ENCODE results near the gene ZNF385B. TPM values are rescaled to one million over a fixed set of nuclear protein-coding genes. Genes with fewer than 3 reads are reported as not detected.

Gene ZNF385B
- total and polyA plus RNA-seq, 9 donors, result 3.9 to 17.1 (median 12.5) TPM

GRCh38 chr2:179726461-179727180 is 134.8 kb downstream of the ZNF385B start:
- no peaks in the 10 kb centered on the region for H3K27me3 ChIP-seq (ENCODE audit: control insufficient read depth, insufficient read depth, low read length)
- no peak overlapping the region for H3K27ac ChIP-seq (ENCODE audit: low read length)
- no peak overlapping the region for H3K4me3 ChIP-seq (ENCODE audit: low read length)
- WGBS (ENCODE audit: insufficient coverage), result no CpG with 5 or more reads among the region's 5 CpGs
- no peaks in the 10 kb centered on the region for H3K9me3 ChIP-seq (replicated peaks; ENCODE audit: control insufficient read depth, low read depth, low read length)
- H3K4me1 ChIP-seq (ENCODE audit: control insufficient read depth, insufficient read depth, low read length), result no peaks in the 10 kb centered on the region
- no peaks in the 10 kb centered on the region for H3K36me3 ChIP-seq (ENCODE audit: control insufficient read depth, insufficient read depth, low read length)
- DNase-seq, result no peak

GRCh38 chr2:179724403-179724802 is 137.0 kb downstream of the ZNF385B start:
- Histone ChIP-seq H3K27ac (ENCODE audit: low read length) (no peak overlapping the region), H3K4me3 (ENCODE audit: low read length) (no peak overlapping the region), H3K36me3 (ENCODE audit: control insufficient read depth, insufficient read depth, low read length) (no peaks in the 10 kb centered on the region), H3K9me3 (replicated peaks; ENCODE audit: control insufficient read depth, low read depth, low read length) (no peaks in the 10 kb centered on the region), H3K27me3 (ENCODE audit: control insufficient read depth, insufficient read depth, low read length) (no peaks in the 10 kb centered on the region), H3K4me1 (ENCODE audit: control insufficient read depth, insufficient read depth, low read length) (no peaks in the 10 kb centered on the region)
- no peak for DNase-seq

DNA sequence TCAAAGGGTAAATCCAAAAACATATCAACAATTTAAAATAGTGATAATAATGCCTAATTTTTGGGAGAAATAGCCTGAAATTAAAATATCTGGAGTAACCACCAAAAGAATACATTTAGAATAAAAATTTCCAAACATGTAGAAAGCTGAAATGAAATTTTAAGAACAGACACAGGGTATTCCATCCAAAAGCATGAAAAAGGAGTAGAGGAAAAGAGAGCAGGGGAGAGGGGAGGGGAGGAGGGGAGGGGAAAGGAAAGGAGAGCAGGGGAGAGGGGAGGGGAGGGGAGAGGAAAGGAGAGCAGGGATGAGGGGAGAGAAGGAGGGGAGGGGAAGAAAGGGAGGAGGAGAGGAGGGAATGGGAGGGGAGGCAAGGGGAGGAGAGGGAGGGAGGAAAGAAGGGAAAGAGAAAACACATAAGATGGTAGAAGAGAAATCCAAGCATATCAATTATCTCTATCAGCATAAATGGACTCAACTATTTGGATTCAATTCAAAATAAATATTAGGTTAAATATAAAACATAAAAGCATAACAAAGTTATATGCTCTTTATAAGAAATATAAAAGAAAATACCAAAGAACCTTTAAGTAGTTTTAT is 141.1 kb downstream of the ZNF385B start:
- Histone ChIP-seq H3K27ac (ENCODE audit: low read length) (no peak overlapping the region), H3K4me1 (ENCODE audit: control insufficient read depth, insufficient read depth, low read length) (no peaks in the 10 kb centered on the region), H3K36me3 (ENCODE audit: control insufficient read depth, insufficient read depth, low read length) (no peaks in the 10 kb centered on the region), H3K4me3 (ENCODE audit: low read length) (no peak overlapping the region), H3K27me3 (ENCODE audit: control insufficient read depth, insufficient read depth, low read length) (no peaks in the 10 kb centered on the region), H3K9me3 (replicated peaks; ENCODE audit: control insufficient read depth, low read depth, low read length) (no peaks in the 10 kb centered on the region)
- no peak for DNase-seq

GRCh38 chr2:179715871-179716270 is 145.5 kb downstream of the ZNF385B start:
- no peak overlapping the region for H3K27ac ChIP-seq (ENCODE audit: low read length)

DNA sequence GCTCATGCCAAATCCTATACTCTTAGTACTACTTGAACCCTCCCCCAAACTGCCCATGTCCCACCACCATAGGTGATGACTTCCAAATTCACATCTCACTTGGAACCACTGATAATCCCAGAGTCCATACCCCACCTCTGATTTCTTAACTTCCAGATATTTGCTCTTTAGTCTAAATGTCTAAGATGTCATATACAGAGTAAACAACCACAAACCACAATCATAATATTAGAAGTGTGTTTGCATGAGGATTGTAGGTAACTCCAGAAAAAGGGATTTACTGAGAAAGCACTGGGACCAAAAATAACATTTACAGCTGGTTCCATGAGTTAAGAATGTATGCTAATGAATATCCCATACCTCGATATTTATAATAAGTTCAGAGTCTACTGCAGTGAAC is 146.2 kb downstream of the ZNF385B start:
- Histone ChIP-seq H3K4me3 (ENCODE audit: low read length) (no peak overlapping the region), H3K9me3 (replicated peaks; ENCODE audit: control insufficient read depth, low read depth, low read length) (no peaks in the 10 kb centered on the region), H3K27me3 (ENCODE audit: control insufficient read depth, insufficient read depth, low read length) (no peaks in the 10 kb centered on the region), H3K36me3 (ENCODE audit: control insufficient read depth, insufficient read depth, low read length) (no peaks in the 10 kb centered on the region), H3K4me1 (ENCODE audit: control insufficient read depth, insufficient read depth, low read length) (no peaks in the 10 kb centered on the region), H3K27ac (ENCODE audit: low read length) (no peak overlapping the region)
- no peak for DNase-seq
- no CpG with 5 or more reads among the region's 1 CpG for WGBS (ENCODE audit: insufficient coverage)

More at GRCh38 chr2:179715871-179716270, 145.5 kb downstream of the ZNF385B start:
- Histone ChIP-seq H3K4me1 (ENCODE audit: control insufficient read depth, insufficient read depth, low read length) (no peaks in the 10 kb centered on the region), H3K36me3 (ENCODE audit: control insufficient read depth, insufficient read depth, low read length) (no peaks in the 10 kb centered on the region), H3K4me3 (ENCODE audit: low read length) (no peak overlapping the region), H3K9me3 (replicated peaks; ENCODE audit: control insufficient read depth, low read depth, low read length) (no peaks in the 10 kb centered on the region), H3K27me3 (ENCODE audit: control insufficient read depth, insufficient read depth, low read length) (no peaks in the 10 kb centered on the region)
- no peak for DNase-seq
- no CpG with 5 or more reads among the region's 1 CpG for WGBS (ENCODE audit: insufficient coverage)

DNA sequence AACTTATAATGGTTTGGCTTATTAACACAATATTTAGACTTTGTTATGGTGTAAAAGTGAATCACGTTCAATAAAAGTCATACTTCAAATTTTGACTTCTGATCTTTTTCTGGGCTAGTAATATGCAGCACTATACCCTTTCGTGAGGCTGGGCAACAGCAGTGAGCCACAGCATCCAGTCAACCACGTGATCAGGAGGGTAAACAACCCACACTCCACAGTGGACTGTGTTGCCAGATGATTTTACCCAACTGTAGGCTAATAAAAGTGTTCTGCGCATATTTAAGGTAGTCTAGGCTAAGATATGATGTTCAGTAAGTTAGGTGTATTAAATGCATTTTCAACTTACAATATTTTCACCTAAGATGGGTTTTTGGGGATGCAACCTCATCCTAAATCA is 148.6 kb downstream of the ZNF385B start:
- Histone ChIP-seq H3K27me3 (ENCODE audit: control insufficient read depth, insufficient read depth, low read length) (no peaks in the 10 kb centered on the region), H3K27ac (ENCODE audit: low read length) (no peak overlapping the region), H3K4me1 (ENCODE audit: control insufficient read depth, insufficient read depth, low read length) (no peaks in the 10 kb centered on the region), H3K9me3 (replicated peaks; ENCODE audit: control insufficient read depth, low read depth, low read length) (no peaks in the 10 kb centered on the region), H3K4me3 (ENCODE audit: low read length) (no peak overlapping the region), H3K36me3 (ENCODE audit: control insufficient read depth, insufficient read depth, low read length) (no peaks in the 10 kb centered on the region)
- DNase-seq, result no peak
- WGBS (ENCODE audit: insufficient coverage), result no CpG with 5 or more reads among the region's 4 CpGs

- H3K4me3 ChIP-seq (ENCODE audit: low read length), result no peak overlapping the region
- no peaks in the 10 kb centered on the region for H3K27me3 ChIP-seq (ENCODE audit: control insufficient read depth, insufficient read depth, low read length)
- H3K4me1 ChIP-seq (ENCODE audit: control insufficient read depth, insufficient read depth, low read length), result no peaks in the 10 kb centered on the region
- no peaks in the 10 kb centered on the region for H3K9me3 ChIP-seq (replicated peaks; ENCODE audit: control insufficient read depth, low read depth, low read length)
- WGBS (ENCODE audit: insufficient coverage), result 78% methylated on average over 3 of the region's 4 CpGs
- H3K36me3 ChIP-seq (ENCODE audit: control insufficient read depth, insufficient read depth, low read length), result no peaks in the 10 kb centered on the region
- no peak overlapping the region for H3K27ac ChIP-seq (ENCODE audit: low read length)
- DNase-seq, result peak; percentile 1
Measured at GRCh38 chr2:179711375-179711774, 150.0 kb downstream of the ZNF385B start.

- WGBS (ENCODE audit: insufficient coverage), result no CpG with 5 or more reads among the region's 1 CpG
- H3K4me1 ChIP-seq (ENCODE audit: control insufficient read depth, insufficient read depth, low read length), result no peaks in the 10 kb centered on the region
- H3K4me3 ChIP-seq (ENCODE audit: low read length), result no peak overlapping the region
- no peaks in the 10 kb centered on the region for H3K9me3 ChIP-seq (replicated peaks; ENCODE audit: control insufficient read depth, low read depth, low read length)
- DNase-seq, result no peak
- H3K36me3 ChIP-seq (ENCODE audit: control insufficient read depth, insufficient read depth, low read length), result no peaks in the 10 kb centered on the region
- no peak overlapping the region for H3K27ac ChIP-seq (ENCODE audit: low read length)
- no peaks in the 10 kb centered on the region for H3K27me3 ChIP-seq (ENCODE audit: control insufficient read depth, insufficient read depth, low read length)
Measured at GRCh38 chr2:179703702-179704101, 157.7 kb downstream of the ZNF385B start.

- H3K36me3 ChIP-seq (ENCODE audit: control insufficient read depth, insufficient read depth, low read length), result no peaks in the 10 kb centered on the region
- H3K9me3 ChIP-seq (replicated peaks; ENCODE audit: control insufficient read depth, low read depth, low read length), result no peaks in the 10 kb centered on the region
- DNase-seq, result no peak
- no peaks in the 10 kb centered on the region for H3K27me3 ChIP-seq (ENCODE audit: control insufficient read depth, insufficient read depth, low read length)
- no peaks in the 10 kb centered on the region for H3K4me1 ChIP-seq (ENCODE audit: control insufficient read depth, insufficient read depth, low read length)
- H3K4me3 ChIP-seq (ENCODE audit: low read length), result no peak overlapping the region
- 73% methylated on average over 1 of the region's 1 CpG for WGBS (ENCODE audit: insufficient coverage)
- no peak overlapping the region for H3K27ac ChIP-seq (ENCODE audit: low read length)
Measured at GRCh38 chr2:179702912-179703311, 158.5 kb downstream of the ZNF385B start.

DNA sequence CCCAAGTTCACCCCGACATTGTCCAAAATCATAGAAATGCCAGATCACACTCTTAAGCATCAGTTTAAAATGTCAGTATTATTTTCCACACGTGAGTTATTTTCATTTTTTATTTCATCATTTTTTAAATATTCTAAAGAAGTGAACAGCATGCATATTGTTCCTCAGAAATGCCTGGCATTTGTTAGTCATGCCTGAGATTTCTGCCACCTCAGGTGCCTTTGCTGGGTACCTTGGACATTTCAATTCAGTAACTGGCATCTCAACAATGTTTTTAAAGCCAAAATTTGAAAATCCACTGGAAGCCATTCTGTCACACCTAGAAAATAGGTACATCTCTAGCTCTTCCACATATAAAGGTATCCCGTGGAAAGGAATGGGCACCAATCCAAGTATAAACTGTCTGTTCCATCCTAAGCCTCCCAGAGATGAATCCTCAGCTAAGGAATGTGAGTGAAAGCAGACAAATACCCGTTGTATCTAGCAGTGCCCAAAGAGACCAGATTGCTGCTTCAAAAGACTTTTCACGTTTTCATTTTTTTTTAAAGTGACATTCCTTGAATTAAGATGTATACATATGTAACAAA is 159.8 kb downstream of the ZNF385B start:
- no CpG with 5 or more reads among the region's 5 CpGs for WGBS (ENCODE audit: insufficient coverage)
- Histone ChIP-seq H3K36me3 (ENCODE audit: control insufficient read depth, insufficient read depth, low read length) (no peaks in the 10 kb centered on the region), H3K9me3 (replicated peaks; ENCODE audit: control insufficient read depth, low read depth, low read length) (no peaks in the 10 kb centered on the region), H3K27ac (ENCODE audit: low read length) (no peak overlapping the region), H3K4me3 (ENCODE audit: low read length) (no peak overlapping the region), H3K27me3 (ENCODE audit: control insufficient read depth, insufficient read depth, low read length) (no peaks in the 10 kb centered on the region), H3K4me1 (ENCODE audit: control insufficient read depth, insufficient read depth, low read length) (no peaks in the 10 kb centered on the region)
- no peak for DNase-seq

Data from muscle of leg (tissue), 11 donors.